Liver (tissue), 9 donors: ENCODE data around the gene NUP107. TPM values are rescaled to one million over a fixed set of nuclear protein-coding genes. Genes with fewer than 3 reads are reported as not detected.

ENCODE experiments used
- DNase-seq: peaks from one replicate; pipeline ENCODE4 v3.0.0-alpha.2; 2017; ENCODE audit warnings: low spot score
- H3K27ac ChIP-seq, 2 donors: one replicate each; pipeline ENCODE4 v1.7.0; 2013; ENCODE audit warnings: inconsistent platforms in 2 of 2, low read length in 2 of 2, control low read depth in 1 of 2, low read depth in 1 of 2, mild to moderate bottlenecking in 1 of 2
- H3K27me3 ChIP-seq, 4 donors: one replicate each; pipeline versions ENCODE4 v1.6.1 to v1.7.0; 2013; ENCODE audit warnings: low read length in 3 of 4, inconsistent platforms in 1 of 4, mild to moderate bottlenecking in 1 of 4, moderate library complexity in 1 of 4; ENCODE audit not compliant: control insufficient read depth in 4 of 4, insufficient read depth in 4 of 4
- H3K36me3 ChIP-seq, 4 donors: one replicate each; pipeline versions ENCODE4 v1.6.1 to v1.7.0; 2013; ENCODE audit warnings: low read length in 3 of 4, mild to moderate bottlenecking in 3 of 4, low read depth in 1 of 4, moderate library complexity in 1 of 4; ENCODE audit not compliant: control insufficient read depth in 4 of 4, insufficient read depth in 3 of 4
- H3K4me1 ChIP-seq, 4 donors: one replicate each; pipeline versions ENCODE4 v1.6.1 to v1.7.0; 2013; ENCODE audit warnings: low read length in 3 of 4, mild to moderate bottlenecking in 3 of 4, moderate library complexity in 1 of 4; ENCODE audit not compliant: control insufficient read depth in 4 of 4, insufficient read depth in 4 of 4
- H3K4me3 ChIP-seq, 3 donors: one replicate each; pipeline versions ENCODE4 v1.6.1 to v1.7.0; 2013; ENCODE audit warnings: low read length in 3 of 3, control low read depth in 1 of 3, low read depth in 1 of 3, mild to moderate bottlenecking in 1 of 3
- H3K9ac ChIP-seq, 2 donors: one replicate each; pipeline ENCODE4 v1.7.0; 2013; ENCODE audit warnings: low read length in 2 of 2, mild to moderate bottlenecking in 2 of 2, moderate library complexity in 2 of 2, control low read depth in 1 of 2, low read depth in 1 of 2
- H3K9me3 ChIP-seq, 4 donors: one replicate each; pipeline versions ENCODE4 v1.6.1 to v1.7.0; 2013; ENCODE audit warnings: low read length in 3 of 4; ENCODE audit not compliant: control insufficient read depth in 4 of 4
- ATF3 ChIP-seq: IDR thresholded peaks from 2 replicates; pipeline ENCODE4 v1.6.1; 2016; ENCODE audit warnings: antibody characterized with exemption
- EGR1 ChIP-seq, 2 donors: IDR thresholded peaks; 2 replicates each; pipeline ENCODE4 v1.6.1; 2016 to 2018; ENCODE audit warnings: antibody characterized with exemption in 2 of 2, low read depth in 2 of 2
- FOXA1 ChIP-seq: IDR thresholded peaks from 2 replicates; pipeline ENCODE4 v1.6.1; 2016; ENCODE audit warnings: antibody characterized with exemption
- FOXA2 ChIP-seq: IDR thresholded peaks from 2 replicates; pipeline ENCODE4 v1.6.1; 2016; ENCODE audit warnings: antibody characterized with exemption
- GABPA ChIP-seq, 2 donors: IDR thresholded peaks in 1 of 2; conservative IDR thresholded peaks in 1 of 2; 2 replicates each; pipeline ENCODE4 v1.6.1; 2016; ENCODE audit warnings: antibody characterized with exemption in 2 of 2, mild to moderate bottlenecking in 1 of 2, moderate library complexity in 1 of 2
- HNF4A ChIP-seq, 2 donors: conservative IDR thresholded peaks; 2 replicates each; pipeline ENCODE4 v1.6.1; 2016; ENCODE audit warnings: antibody characterized with exemption in 2 of 2, mild to moderate bottlenecking in 2 of 2
- HNF4G ChIP-seq: IDR thresholded peaks from 2 replicates; pipeline ENCODE4 v1.6.1; 2016; ENCODE audit warnings: antibody characterized with exemption
- JUND ChIP-seq, 2 donors: IDR thresholded peaks; 2 replicates each; pipeline ENCODE4 v1.6.1; 2016; ENCODE audit warnings: antibody characterized with exemption in 2 of 2
- MAX ChIP-seq: IDR thresholded peaks from 2 replicates; pipeline ENCODE4 v1.6.1; 2016; ENCODE audit warnings: antibody characterized with exemption
- NR2F2 ChIP-seq: IDR thresholded peaks from 2 replicates; pipeline ENCODE4 v1.6.1; 2016; ENCODE audit warnings: antibody characterized with exemption
- RAD21 ChIP-seq, 2 donors: IDR thresholded peaks; 2 replicates each; pipeline ENCODE4 v1.6.1; 2016; ENCODE audit warnings: antibody characterized with exemption in 2 of 2, mild to moderate bottlenecking in 2 of 2
- RXRA ChIP-seq, 2 donors: IDR thresholded peaks; 2 replicates each; pipeline ENCODE4 v1.6.1; 2017 to 2018; ENCODE audit warnings: antibody characterized with exemption in 2 of 2, mild to moderate bottlenecking in 1 of 2
- SP1 ChIP-seq: IDR thresholded peaks from 2 replicates; pipeline ENCODE4 v1.6.1; 2018; ENCODE audit warnings: antibody characterized with exemption, mild to moderate bottlenecking
- YY1 ChIP-seq: IDR thresholded peaks from 2 replicates; pipeline ENCODE4 v1.6.1; 2016; ENCODE audit warnings: antibody characterized with exemption, mild to moderate bottlenecking
- WGBS: extraction: QIAGEN DNeasy Blood & Tissue Kit; methylation state at CpG from one replicate; pipeline ENCODE4 v1.1.7; 2013; 5-methylcytosine and 5-hydroxymethylcytosine counted together
- polyA plus RNA-seq, 2 donors: library from polyadenylated mRNA; stranded (reverse) in 1 of 2; unstranded in 1 of 2; fragments of 200-250 nt in 1 of 2; fragments of >200 nt in 1 of 2; fragmentation: Nextera tagmentation in 1 of 2; extraction: Ambion mirVana in 1 of 2; gene quantifications; one replicate each; pipeline versions ENCODE4 v1.2.1 to v1.2.3, GENCODE V29; 2013 to 2015
- total RNA-seq, 2 donors: library from RNA; depleted of rRNA; stranded (reverse); fragments of >200 nt; gene quantifications; one replicate each; pipeline ENCODE4 v1.2.3, GENCODE V29; 2014
- TF ChIP-seq, protein P1 (sequence below): IDR thresholded peaks from 2 replicates; pipeline ENCODE4 v1.6.1; 2016; ENCODE audit warnings: antibody characterized with exemption, mild to moderate bottlenecking
- TF ChIP-seq, protein P2 (sequence below): IDR thresholded peaks from 2 replicates; pipeline ENCODE4 v1.6.1; 2016; ENCODE audit warnings: antibody characterized with exemption
- donor health status: healthy.
- donor health status: healthy.
- donor health status: healthy.
- donor health status: healthy.
- donor health status: healthy.

The NUP107 gene
- total and polyA plus RNA-seq, 4 donors = 6.3 to 38.3 (median 16.2) TPM

GRCh38 chr12:68673788-68674187 is 13.0 kb upstream of the NUP107 start:
- no peaks in the 10 kb centered on the region for H3K9me3 ChIP-seq
- TF ChIP-seq RXRA (IDR thresholded peaks at IDR 0.05) (no peak), FOXA2 (no peak), RAD21 (IDR thresholded peaks at IDR 0.05) (no peak)
- WGBS = 82% methylated on average over 4 of the region's 4 CpGs
- H3K27ac ChIP-seq = no peak overlapping the region
- no peaks in the 10 kb centered on the region for H3K4me1 ChIP-seq
- no peaks in the 10 kb centered on the region for H3K27me3 ChIP-seq
- H3K9ac ChIP-seq = no peak overlapping the region
- H3K36me3 ChIP-seq = no peaks in the 10 kb centered on the region
- no peak overlapping the region for H3K4me3 ChIP-seq
- no peak for DNase-seq

GRCh38 chr12:68674376-68674775 is 12.4 kb upstream of the NUP107 start:
- DNase-seq = no peak
- Histone ChIP-seq H3K4me3 (no peak overlapping the region), H3K27me3 (no peaks in the 10 kb centered on the region), H3K36me3 (no peaks in the 10 kb centered on the region), H3K9ac (no peak overlapping the region), H3K9me3 (no peaks in the 10 kb centered on the region), H3K27ac (no peak overlapping the region), H3K4me1 (no peaks in the 10 kb centered on the region)
- no peak for TF ChIP-seq RXRA (IDR thresholded peaks at IDR 0.05)
- TF ChIP-seq, protein P1, sequence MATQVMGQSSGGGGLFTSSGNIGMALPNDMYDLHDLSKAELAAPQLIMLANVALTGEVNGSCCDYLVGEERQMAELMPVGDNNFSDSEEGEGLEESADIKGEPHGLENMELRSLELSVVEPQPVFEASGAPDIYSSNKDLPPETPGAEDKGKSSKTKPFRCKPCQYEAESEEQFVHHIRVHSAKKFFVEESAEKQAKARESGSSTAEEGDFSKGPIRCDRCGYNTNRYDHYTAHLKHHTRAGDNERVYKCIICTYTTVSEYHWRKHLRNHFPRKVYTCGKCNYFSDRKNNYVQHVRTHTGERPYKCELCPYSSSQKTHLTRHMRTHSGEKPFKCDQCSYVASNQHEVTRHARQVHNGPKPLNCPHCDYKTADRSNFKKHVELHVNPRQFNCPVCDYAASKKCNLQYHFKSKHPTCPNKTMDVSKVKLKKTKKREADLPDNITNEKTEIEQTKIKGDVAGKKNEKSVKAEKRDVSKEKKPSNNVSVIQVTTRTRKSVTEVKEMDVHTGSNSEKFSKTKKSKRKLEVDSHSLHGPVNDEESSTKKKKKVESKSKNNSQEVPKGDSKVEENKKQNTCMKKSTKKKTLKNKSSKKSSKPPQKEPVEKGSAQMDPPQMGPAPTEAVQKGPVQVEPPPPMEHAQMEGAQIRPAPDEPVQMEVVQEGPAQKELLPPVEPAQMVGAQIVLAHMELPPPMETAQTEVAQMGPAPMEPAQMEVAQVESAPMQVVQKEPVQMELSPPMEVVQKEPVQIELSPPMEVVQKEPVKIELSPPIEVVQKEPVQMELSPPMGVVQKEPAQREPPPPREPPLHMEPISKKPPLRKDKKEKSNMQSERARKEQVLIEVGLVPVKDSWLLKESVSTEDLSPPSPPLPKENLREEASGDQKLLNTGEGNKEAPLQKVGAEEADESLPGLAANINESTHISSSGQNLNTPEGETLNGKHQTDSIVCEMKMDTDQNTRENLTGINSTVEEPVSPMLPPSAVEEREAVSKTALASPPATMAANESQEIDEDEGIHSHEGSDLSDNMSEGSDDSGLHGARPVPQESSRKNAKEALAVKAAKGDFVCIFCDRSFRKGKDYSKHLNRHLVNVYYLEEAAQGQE = no peak
- TF ChIP-seq, protein P2, sequence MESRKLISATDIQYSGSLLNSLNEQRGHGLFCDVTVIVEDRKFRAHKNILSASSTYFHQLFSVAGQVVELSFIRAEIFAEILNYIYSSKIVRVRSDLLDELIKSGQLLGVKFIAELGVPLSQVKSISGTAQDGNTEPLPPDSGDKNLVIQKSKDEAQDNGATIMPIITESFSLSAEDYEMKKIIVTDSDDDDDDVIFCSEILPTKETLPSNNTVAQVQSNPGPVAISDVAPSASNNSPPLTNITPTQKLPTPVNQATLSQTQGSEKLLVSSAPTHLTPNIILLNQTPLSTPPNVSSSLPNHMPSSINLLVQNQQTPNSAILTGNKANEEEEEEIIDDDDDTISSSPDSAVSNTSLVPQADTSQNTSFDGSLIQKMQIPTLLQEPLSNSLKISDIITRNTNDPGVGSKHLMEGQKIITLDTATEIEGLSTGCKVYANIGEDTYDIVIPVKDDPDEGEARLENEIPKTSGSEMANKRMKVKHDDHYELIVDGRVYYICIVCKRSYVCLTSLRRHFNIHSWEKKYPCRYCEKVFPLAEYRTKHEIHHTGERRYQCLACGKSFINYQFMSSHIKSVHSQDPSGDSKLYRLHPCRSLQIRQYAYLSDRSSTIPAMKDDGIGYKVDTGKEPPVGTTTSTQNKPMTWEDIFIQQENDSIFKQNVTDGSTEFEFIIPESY = no peak

- DNase-seq = no peak
- Histone ChIP-seq H3K9me3 (no peaks in the 10 kb centered on the region), H3K9ac (no peak overlapping the region), H3K36me3 (no peaks in the 10 kb centered on the region), H3K27ac (no peak overlapping the region), H3K4me3 (no peak overlapping the region), H3K4me1 (no peaks in the 10 kb centered on the region), H3K27me3 (no peaks in the 10 kb centered on the region)
- 66% methylated on average over 5 of the region's 5 CpGs for WGBS
- TF ChIP-seq RXRA (IDR thresholded peaks at IDR 0.05) = no peak
- no peak for TF ChIP-seq FOXA2
- TF ChIP-seq, protein P2 = no peak
- TF ChIP-seq YY1 = no peak
- TF ChIP-seq GABPA (IDR thresholded peaks at IDR 0.05 in 1 of 2, conservative IDR thresholded peaks at IDR 0.05 in 1 of 2) = no peak
- TF ChIP-seq NR2F2 = no peak
- TF ChIP-seq HNF4A (conservative IDR thresholded peaks at IDR 0.05) = no peak
- no peak for TF ChIP-seq HNF4G
- no peak for TF ChIP-seq MAX
- no peak for TF ChIP-seq SP1
- no peak for TF ChIP-seq EGR1 (IDR thresholded peaks at IDR 0.05; ENCODE audit: low read depth in 2 of 2)
- TF ChIP-seq FOXA1 = no peak
- no peak for TF ChIP-seq JUND (IDR thresholded peaks at IDR 0.05)
- TF ChIP-seq ATF3 = no peak
These were observed 11.5 kb upstream of the NUP107 start for GRCh38 chr12:68675101-68675842.
